ENCODE measurements around the gene ABI3BP. TPM values are rescaled to one million over a fixed set of nuclear protein-coding genes. Genes with fewer than 3 reads are reported as not detected.

The ABI3BP gene
- total and polyA plus RNA-seq, 2 experiments from 2014 or later, result 0.42 to 0.57 TPM

DNA sequence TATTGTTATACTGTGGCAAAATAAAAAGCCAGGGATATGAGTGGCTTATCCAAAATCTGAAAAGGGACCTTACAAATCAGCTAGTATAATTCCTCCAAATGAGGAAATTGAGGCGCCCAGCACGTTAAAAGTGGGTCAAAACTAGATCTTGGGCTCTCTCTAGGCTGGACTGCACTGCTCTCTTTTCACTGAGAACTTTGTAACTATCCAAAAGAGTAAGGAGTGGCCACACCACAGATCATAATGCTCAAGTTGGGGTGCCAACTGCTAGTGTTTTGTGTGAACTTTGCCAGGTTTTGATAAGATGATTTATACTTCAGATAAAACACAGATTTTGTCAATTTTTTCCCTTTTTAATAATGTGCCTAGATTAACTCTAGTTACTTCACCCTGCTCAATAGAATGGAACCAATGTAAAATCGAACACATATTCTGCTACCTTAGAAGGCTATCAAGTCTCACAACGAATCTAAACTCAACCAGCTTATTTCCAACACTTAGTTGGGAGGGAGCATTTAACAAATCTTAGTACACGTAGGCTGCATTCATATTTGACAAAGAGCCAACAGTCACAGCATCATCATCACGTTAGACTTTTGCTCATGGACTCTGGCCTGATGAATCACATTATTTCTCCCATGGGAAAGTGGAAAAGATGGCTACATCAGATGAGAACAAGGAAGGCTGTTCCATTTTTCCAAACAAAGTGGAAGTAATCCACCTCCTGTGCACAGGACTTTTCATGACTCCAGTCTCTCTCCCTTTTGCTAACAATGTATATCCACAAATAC, 64.4 kb downstream of the ABI3BP start:
- ATAC-seq, result no peak
- no peaks in the 10 kb centered on the region for H3F3A ChIP-seq (replicated peaks; ENCODE audit: low read depth)

More for the DNA sequence above, 64.4 kb downstream of the ABI3BP start:
- no peak overlapping the region for H3K4me2 ChIP-seq
- H2AFZ ChIP-seq, result no peak overlapping the region
- H3K27me3 Mint-ChIP-seq (ENCODE audit: insufficient read depth, low read depth, poor library complexity), result no peaks in the 10 kb centered on the region
- no peak overlapping the region for H3K4me3 Mint-ChIP-seq
- no peaks in the 10 kb centered on the region for H3K4me1 Mint-ChIP-seq
- no peaks in the 10 kb centered on the region for H3K4me1 ChIP-seq (ENCODE audit: insufficient read depth)
- DNase-seq (ENCODE audit: low spot score), result no peak
- H3K27ac Mint-ChIP-seq, result no peak overlapping the region
- H3K36me3 ChIP-seq (ENCODE audit: insufficient read depth), result no peaks in the 10 kb centered on the region
- TF ChIP-seq, protein P1, sequence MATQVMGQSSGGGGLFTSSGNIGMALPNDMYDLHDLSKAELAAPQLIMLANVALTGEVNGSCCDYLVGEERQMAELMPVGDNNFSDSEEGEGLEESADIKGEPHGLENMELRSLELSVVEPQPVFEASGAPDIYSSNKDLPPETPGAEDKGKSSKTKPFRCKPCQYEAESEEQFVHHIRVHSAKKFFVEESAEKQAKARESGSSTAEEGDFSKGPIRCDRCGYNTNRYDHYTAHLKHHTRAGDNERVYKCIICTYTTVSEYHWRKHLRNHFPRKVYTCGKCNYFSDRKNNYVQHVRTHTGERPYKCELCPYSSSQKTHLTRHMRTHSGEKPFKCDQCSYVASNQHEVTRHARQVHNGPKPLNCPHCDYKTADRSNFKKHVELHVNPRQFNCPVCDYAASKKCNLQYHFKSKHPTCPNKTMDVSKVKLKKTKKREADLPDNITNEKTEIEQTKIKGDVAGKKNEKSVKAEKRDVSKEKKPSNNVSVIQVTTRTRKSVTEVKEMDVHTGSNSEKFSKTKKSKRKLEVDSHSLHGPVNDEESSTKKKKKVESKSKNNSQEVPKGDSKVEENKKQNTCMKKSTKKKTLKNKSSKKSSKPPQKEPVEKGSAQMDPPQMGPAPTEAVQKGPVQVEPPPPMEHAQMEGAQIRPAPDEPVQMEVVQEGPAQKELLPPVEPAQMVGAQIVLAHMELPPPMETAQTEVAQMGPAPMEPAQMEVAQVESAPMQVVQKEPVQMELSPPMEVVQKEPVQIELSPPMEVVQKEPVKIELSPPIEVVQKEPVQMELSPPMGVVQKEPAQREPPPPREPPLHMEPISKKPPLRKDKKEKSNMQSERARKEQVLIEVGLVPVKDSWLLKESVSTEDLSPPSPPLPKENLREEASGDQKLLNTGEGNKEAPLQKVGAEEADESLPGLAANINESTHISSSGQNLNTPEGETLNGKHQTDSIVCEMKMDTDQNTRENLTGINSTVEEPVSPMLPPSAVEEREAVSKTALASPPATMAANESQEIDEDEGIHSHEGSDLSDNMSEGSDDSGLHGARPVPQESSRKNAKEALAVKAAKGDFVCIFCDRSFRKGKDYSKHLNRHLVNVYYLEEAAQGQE (IDR thresholded peaks at IDR 0.05; ENCODE audit: unreplicated experiment), result no peak
- TF ChIP-seq EZH2phosphoT487 (IDR thresholded peaks at IDR 0.05; ENCODE audit: unreplicated experiment) (no peak), ZNF114 (CRISPR knock-in tag; IDR thresholded peaks at IDR 0.05) (no peak), EZH2 (IDR thresholded peaks at IDR 0.05; ENCODE audit: low read depth, unreplicated experiment) (no peak), NANOG (IDR thresholded peaks at IDR 0.05; ENCODE audit: borderline replicate concordance) (no peak), STAT1 (IDR thresholded peaks at IDR 0.05; ENCODE audit: unreplicated experiment) (no peak), ZNF331 (CRISPR knock-in tag; IDR thresholded peaks at IDR 0.05; ENCODE audit: low read depth) (no peak), POLR2AphosphoS5 (IDR thresholded peaks at IDR 0.05; ENCODE audit: low read depth) (no peak), CREB1 (CRISPR knock-in tag; IDR thresholded peaks at IDR 0.05; ENCODE audit: low read depth) (no peak), JUNB (IDR thresholded peaks at IDR 0.05; ENCODE audit: unreplicated experiment) (no peak)
- TF ChIP-seq, protein P2, sequence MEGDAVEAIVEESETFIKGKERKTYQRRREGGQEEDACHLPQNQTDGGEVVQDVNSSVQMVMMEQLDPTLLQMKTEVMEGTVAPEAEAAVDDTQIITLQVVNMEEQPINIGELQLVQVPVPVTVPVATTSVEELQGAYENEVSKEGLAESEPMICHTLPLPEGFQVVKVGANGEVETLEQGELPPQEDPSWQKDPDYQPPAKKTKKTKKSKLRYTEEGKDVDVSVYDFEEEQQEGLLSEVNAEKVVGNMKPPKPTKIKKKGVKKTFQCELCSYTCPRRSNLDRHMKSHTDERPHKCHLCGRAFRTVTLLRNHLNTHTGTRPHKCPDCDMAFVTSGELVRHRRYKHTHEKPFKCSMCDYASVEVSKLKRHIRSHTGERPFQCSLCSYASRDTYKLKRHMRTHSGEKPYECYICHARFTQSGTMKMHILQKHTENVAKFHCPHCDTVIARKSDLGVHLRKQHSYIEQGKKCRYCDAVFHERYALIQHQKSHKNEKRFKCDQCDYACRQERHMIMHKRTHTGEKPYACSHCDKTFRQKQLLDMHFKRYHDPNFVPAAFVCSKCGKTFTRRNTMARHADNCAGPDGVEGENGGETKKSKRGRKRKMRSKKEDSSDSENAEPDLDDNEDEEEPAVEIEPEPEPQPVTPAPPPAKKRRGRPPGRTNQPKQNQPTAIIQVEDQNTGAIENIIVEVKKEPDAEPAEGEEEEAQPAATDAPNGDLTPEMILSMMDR (conservative IDR thresholded peaks at IDR 0.05; ENCODE audit: low read depth in 2 of 2), result no peak
- TF ChIP-seq, protein P3, sequence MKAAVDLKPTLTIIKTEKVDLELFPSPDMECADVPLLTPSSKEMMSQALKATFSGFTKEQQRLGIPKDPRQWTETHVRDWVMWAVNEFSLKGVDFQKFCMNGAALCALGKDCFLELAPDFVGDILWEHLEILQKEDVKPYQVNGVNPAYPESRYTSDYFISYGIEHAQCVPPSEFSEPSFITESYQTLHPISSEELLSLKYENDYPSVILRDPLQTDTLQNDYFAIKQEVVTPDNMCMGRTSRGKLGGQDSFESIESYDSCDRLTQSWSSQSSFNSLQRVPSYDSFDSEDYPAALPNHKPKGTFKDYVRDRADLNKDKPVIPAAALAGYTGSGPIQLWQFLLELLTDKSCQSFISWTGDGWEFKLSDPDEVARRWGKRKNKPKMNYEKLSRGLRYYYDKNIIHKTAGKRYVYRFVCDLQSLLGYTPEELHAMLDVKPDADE (IDR thresholded peaks at IDR 0.05), result no peak
- TF ChIP-seq, protein P4, sequence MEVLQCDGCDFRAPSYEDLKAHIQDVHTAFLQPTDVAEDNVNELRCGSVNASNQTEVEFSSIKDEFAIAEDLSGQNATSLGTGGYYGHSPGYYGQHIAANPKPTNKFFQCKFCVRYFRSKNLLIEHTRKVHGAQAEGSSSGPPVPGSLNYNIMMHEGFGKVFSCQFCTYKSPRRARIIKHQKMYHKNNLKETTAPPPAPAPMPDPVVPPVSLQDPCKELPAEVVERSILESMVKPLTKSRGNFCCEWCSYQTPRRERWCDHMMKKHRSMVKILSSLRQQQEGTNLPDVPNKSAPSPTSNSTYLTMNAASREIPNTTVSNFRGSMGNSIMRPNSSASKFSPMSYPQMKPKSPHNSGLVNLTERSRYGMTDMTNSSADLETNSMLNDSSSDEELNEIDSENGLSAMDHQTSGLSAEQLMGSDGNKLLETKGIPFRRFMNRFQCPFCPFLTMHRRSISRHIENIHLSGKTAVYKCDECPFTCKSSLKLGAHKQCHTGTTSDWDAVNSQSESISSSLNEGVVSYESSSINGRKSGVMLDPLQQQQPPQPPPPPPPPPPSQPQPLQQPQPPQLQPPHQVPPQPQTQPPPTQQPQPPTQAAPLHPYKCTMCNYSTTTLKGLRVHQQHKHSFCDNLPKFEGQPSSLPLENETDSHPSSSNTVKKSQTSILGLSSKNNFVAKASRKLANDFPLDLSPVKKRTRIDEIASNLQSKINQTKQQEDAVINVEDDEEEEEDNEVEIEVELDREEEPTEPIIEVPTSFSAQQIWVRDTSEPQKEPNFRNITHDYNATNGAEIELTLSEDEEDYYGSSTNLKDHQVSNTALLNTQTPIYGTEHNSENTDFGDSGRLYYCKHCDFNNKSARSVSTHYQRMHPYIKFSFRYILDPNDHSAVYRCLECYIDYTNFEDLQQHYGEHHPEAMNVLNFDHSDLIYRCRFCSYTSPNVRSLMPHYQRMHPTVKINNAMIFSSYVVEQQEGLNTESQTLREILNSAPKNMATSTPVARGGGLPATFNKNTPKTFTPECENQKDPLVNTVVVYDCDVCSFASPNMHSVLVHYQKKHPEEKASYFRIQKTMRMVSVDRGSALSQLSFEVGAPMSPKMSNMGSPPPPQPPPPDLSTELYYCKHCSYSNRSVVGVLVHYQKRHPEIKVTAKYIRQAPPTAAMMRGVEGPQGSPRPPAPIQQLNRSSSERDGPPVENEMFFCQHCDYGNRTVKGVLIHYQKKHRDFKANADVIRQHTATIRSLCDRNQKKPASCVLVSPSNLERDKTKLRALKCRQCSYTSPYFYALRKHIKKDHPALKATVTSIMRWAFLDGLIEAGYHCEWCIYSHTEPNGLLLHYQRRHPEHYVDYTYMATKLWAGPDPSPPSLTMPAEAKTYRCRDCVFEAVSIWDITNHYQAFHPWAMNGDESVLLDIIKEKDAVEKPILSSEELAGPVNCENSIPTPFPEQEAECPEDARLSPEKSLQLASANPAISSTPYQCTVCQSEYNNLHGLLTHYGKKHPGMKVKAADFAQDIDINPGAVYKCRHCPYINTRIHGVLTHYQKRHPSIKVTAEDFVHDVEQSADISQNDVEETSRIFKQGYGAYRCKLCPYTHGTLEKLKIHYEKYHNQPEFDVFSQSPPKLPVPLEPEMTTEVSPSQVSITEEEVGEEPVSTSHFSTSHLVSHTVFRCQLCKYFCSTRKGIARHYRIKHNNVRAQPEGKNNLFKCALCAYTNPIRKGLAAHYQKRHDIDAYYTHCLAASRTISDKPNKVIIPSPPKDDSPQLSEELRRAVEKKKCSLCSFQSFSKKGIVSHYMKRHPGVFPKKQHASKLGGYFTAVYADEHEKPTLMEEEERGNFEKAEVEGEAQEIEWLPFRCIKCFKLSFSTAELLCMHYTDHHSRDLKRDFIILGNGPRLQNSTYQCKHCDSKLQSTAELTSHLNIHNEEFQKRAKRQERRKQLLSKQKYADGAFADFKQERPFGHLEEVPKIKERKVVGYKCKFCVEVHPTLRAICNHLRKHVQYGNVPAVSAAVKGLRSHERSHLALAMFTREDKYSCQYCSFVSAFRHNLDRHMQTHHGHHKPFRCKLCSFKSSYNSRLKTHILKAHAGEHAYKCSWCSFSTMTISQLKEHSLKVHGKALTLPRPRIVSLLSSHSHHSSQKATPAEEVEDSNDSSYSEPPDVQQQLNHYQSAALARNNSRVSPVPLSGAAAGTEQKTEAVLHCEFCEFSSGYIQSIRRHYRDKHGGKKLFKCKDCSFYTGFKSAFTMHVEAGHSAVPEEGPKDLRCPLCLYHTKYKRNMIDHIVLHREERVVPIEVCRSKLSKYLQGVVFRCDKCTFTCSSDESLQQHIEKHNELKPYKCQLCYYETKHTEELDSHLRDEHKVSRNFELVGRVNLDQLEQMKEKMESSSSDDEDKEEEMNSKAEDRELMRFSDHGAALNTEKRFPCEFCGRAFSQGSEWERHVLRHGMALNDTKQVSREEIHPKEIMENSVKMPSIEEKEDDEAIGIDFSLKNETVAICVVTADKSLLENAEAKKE (CRISPR knock-in tag; IDR thresholded peaks at IDR 0.05), result no peak
- no peaks in the 10 kb centered on the region for H3K36me3 Mint-ChIP-seq (ENCODE audit: low read depth)
- H3K9me2 ChIP-seq (ENCODE audit: insufficient read depth), result no peaks in the 10 kb centered on the region; the same call in 1 of the 2 replicates
- no peaks in the 10 kb centered on the region for H3K79me2 ChIP-seq (replicated peaks; ENCODE audit: insufficient read depth)
- no peaks in the 10 kb centered on the region for H4K20me1 ChIP-seq (replicated peaks; ENCODE audit: insufficient read depth)
- no peak overlapping the region for H3K4me3 ChIP-seq
- no peak overlapping the region for H3K27ac ChIP-seq (ENCODE audit: low read depth)
- H3K9me3 Mint-ChIP-seq, result no peaks in the 10 kb centered on the region
- H3K27me3 ChIP-seq (ENCODE audit: insufficient read depth), result no peaks in the 10 kb centered on the region

Data from GM23338 (cell line).